MM.1S (cell line): ENCODE results near the gene TOX2.

ENCODE experiments used
- DNase-seq: peaks from one replicate; pipeline ENCODE4 v3.0.0-alpha.2; 2015
- H2AFZ ChIP-seq: fragments of 300-600 bp; sonication (generic); 2 replicates; pipeline ENCODE4 v1.6.0; 2016; ENCODE audit warnings: antibody characterized with exemption, low read length
- H3F3A ChIP-seq: fragments of 300-600 bp; sonication (generic); 2 replicates; pipeline ENCODE4 v1.6.1; 2016; ENCODE audit warnings: mild to moderate bottlenecking, antibody characterized with exemption, low read length, moderate library complexity, mixed read lengths; ENCODE audit not compliant: insufficient read depth
- H3K27ac ChIP-seq: fragments of 300-600 bp; sonication (generic); 2 replicates; pipeline ENCODE4 v1.5.1; 2016; ENCODE audit warnings: mild to moderate bottlenecking, low read length
- H3K27me3 ChIP-seq: fragments of 300-600 bp; sonication (generic); replicated peaks from 2 replicates; pipeline ENCODE4 v1.6.0; 2016; ENCODE audit warnings: low read length; ENCODE audit not compliant: insufficient read depth
- H3K36me3 ChIP-seq: fragments of 300-600 bp; sonication (generic); replicated peaks from 2 replicates; pipeline ENCODE4 v1.6.1; 2016; ENCODE audit warnings: mild to moderate bottlenecking, low read length, mixed read lengths; ENCODE audit not compliant: insufficient read depth
- H3K4me1 ChIP-seq: fragments of 300-600 bp; sonication (generic); 2 replicates; pipeline ENCODE4 v1.6.1; 2016; ENCODE audit warnings: low read length, mixed read lengths
- H3K4me2 ChIP-seq: fragments of 300-600 bp; sonication (generic); 2 replicates; pipeline ENCODE4 v1.6.0; 2016; ENCODE audit warnings: low read depth, low read length
- H3K4me3 ChIP-seq: fragments of 300-600 bp; sonication (generic); 2 replicates; pipeline ENCODE4 v1.5.1; 2016; ENCODE audit warnings: low read length, mixed read lengths
- H3K79me2 ChIP-seq: fragments of 300-600 bp; sonication (generic); 2 replicates; pipeline ENCODE4 v1.6.1; 2016; ENCODE audit warnings: mixed run types, low read length, mixed read lengths
- H3K9ac ChIP-seq: fragments of 300-600 bp; sonication (generic); 2 replicates; pipeline ENCODE4 v1.6.1; 2016; ENCODE audit warnings: low read length, mixed read lengths
- H3K9me2 ChIP-seq: fragments of 300-600 bp; sonication (generic); replicated peaks from 2 replicates; pipeline ENCODE4 v1.6.1; 2016; ENCODE audit warnings: mild to moderate bottlenecking, low read length, mixed read lengths; ENCODE audit not compliant: insufficient read depth
- H3K9me3 ChIP-seq: fragments of 300-600 bp; sonication (generic); replicated peaks from 2 replicates; pipeline ENCODE4 v1.6.1; 2016; ENCODE audit warnings: mild to moderate bottlenecking, low read length, mixed read lengths; ENCODE audit not compliant: insufficient read depth
- H4K20me1 ChIP-seq: fragments of 300-600 bp; sonication (generic); 2 replicates; pipeline ENCODE4 v1.6.1; 2016; ENCODE audit warnings: mild to moderate bottlenecking, low read length, moderate library complexity, mixed read lengths; ENCODE audit not compliant: insufficient read depth
- EZH2 ChIP-seq: fragments of 300-600 bp; sonication (generic); optimal IDR thresholded peaks from 2 replicates; pipeline ENCODE3; 2017; ENCODE audit warnings: low read depth, mild to moderate bottlenecking, antibody characterized with exemption, low read length, mixed read lengths
- EZH2phosphoT487 ChIP-seq: fragments of 300-600 bp; sonication (generic); IDR thresholded peaks from 2 replicates; pipeline ENCODE4 v1.6.1; 2018; ENCODE audit warnings: antibody characterized with exemption, low read length
- TF ChIP-seq, protein P1 (sequence below): fragments of 300-600 bp; sonication (generic); IDR thresholded peaks from 2 replicates; pipeline ENCODE4 v1.5.1; 2016; ENCODE audit warnings: antibody characterized with exemption, low read length, mixed read lengths

Gene TOX2

DNA sequence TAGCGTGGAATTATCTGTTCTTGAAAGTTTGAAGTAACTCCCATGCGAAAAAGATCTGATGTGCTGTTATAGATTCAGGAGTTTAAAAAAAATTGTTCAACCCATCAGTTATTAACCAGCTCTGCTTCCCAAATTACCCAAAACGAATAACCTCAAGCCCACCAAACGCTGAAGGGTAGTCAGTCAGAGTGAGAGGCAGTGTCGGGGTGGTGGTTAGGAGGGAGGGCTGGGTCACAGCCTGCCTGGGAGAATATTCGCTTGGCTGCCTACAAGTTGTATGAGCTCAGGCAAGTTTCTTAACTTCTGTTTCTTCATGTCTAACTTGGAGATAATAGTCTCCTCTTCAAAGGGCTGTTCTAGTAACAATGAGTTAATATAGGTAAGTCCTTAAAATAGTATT is 157.7 kb downstream of the TOX2 start:
- no peak overlapping the region for H3K4me3 ChIP-seq
- peaks cover 36% of the 10 kb centered on the region for H3K4me1 ChIP-seq
- no peaks in the 10 kb centered on the region for H3K9me2 ChIP-seq
- H3K9ac ChIP-seq, result no peak overlapping the region
- H2AFZ ChIP-seq, result no peak overlapping the region
- H3F3A ChIP-seq, result peaks cover 33% of the 10 kb centered on the region
- no peak overlapping the region for H3K27ac ChIP-seq
- DNase-seq, result no peak
- H4K20me1 ChIP-seq, result no peaks in the 10 kb centered on the region
- H3K79me2 ChIP-seq, result 0 out of 2 replicates have a peak, but pooled peaks cover 3% of the 10 kb centered on the region
- no peaks in the 10 kb centered on the region for H3K27me3 ChIP-seq
- no peaks in the 10 kb centered on the region for H3K36me3 ChIP-seq
- no peaks in the 10 kb centered on the region for H3K9me3 ChIP-seq
- TF ChIP-seq, protein P1, sequence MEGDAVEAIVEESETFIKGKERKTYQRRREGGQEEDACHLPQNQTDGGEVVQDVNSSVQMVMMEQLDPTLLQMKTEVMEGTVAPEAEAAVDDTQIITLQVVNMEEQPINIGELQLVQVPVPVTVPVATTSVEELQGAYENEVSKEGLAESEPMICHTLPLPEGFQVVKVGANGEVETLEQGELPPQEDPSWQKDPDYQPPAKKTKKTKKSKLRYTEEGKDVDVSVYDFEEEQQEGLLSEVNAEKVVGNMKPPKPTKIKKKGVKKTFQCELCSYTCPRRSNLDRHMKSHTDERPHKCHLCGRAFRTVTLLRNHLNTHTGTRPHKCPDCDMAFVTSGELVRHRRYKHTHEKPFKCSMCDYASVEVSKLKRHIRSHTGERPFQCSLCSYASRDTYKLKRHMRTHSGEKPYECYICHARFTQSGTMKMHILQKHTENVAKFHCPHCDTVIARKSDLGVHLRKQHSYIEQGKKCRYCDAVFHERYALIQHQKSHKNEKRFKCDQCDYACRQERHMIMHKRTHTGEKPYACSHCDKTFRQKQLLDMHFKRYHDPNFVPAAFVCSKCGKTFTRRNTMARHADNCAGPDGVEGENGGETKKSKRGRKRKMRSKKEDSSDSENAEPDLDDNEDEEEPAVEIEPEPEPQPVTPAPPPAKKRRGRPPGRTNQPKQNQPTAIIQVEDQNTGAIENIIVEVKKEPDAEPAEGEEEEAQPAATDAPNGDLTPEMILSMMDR, result no peak
- no peak for TF ChIP-seq EZH2phosphoT487
- TF ChIP-seq EZH2, result no peak
- no peak overlapping the region for H3K4me2 ChIP-seq

DNA sequence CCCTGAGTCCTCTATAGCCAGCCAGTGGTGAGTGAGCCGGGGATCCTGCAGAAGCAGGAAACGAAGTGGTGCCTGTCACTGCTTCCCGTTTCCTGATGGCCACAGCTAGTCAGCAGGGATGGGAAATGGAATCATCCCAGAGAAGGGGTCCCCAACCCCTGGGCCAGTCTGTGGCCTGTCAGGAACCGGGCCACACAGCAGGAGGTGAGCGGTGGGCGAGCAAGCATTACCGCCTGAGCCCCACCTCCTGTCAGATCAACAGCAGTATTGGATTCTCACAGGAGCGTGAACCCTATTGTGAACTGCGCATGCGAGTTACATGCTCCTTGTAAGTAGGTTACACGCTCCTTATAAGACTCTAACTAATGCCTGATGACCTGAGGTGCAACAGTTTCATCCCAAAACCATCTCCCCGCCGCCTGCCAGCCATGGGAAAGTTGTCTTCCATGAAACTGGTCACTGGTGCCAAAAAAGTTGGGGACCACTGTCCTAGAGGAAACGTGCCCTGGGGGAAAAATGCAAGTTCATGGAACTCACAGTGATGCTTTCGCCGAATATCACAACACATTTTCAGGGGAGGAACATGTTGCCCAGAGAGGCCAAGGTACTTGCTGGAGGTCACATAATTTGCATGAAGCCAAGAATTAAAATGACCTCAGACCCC is 158.5 kb downstream of the TOX2 start:
- no peak overlapping the region for H3K4me2 ChIP-seq
- peaks cover 29% of the 10 kb centered on the region for H3K4me1 ChIP-seq
- no peaks in the 10 kb centered on the region for H3K36me3 ChIP-seq
- no peaks in the 10 kb centered on the region for H3K79me2 ChIP-seq
- no peak overlapping the region for H2AFZ ChIP-seq
- DNase-seq, result no peak
- H3K27ac ChIP-seq, result no peak overlapping the region
- no peak overlapping the region for H3K9ac ChIP-seq
- no peaks in the 10 kb centered on the region for H3K9me3 ChIP-seq
- no peaks in the 10 kb centered on the region for H3K27me3 ChIP-seq
- TF ChIP-seq EZH2phosphoT487 (no peak), EZH2 (no peak)
- TF ChIP-seq, protein P1, result no peak
- H4K20me1 ChIP-seq, result no peaks in the 10 kb centered on the region
- H3F3A ChIP-seq, result peaks cover 26% of the 10 kb centered on the region
- H3K4me3 ChIP-seq, result no peak overlapping the region
- H3K9me2 ChIP-seq, result no peaks in the 10 kb centered on the region

DNA sequence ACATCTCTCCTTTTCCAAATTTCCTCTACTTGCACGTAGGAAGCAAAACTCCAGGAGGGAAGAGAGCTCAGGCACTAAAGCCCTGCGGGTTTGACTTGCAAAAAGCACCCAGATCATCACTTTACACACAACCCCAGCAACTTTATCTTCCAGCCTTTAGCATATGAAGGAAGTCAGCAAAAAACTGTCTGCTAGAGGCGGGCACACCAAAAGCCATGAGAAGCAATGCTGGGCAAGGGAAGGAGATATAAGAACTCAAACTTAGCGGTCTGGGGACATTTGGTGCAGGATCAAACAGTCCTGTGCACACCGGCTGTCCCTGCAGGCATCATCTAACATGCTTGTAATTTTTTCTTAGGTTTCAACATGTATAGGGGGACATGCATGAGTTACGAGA is 159.0 kb downstream of the TOX2 start:
- H3K79me2 ChIP-seq, result no peaks in the 10 kb centered on the region
- DNase-seq, result no peak
- H3K4me1 ChIP-seq, result peaks cover 24% of the 10 kb centered on the region
- H4K20me1 ChIP-seq, result no peaks in the 10 kb centered on the region
- no peak overlapping the region for H3K4me2 ChIP-seq
- no peak for TF ChIP-seq EZH2phosphoT487
- TF ChIP-seq, protein P1, result no peak
- TF ChIP-seq EZH2, result no peak
- H3K9me3 ChIP-seq, result no peaks in the 10 kb centered on the region
- no peak overlapping the region for H3K27ac ChIP-seq
- no peaks in the 10 kb centered on the region for H3K36me3 ChIP-seq
- H3K27me3 ChIP-seq, result no peaks in the 10 kb centered on the region
- no peak overlapping the region for H3K4me3 ChIP-seq
- peaks cover 21% of the 10 kb centered on the region for H3F3A ChIP-seq
- H3K9ac ChIP-seq, result no peak overlapping the region
- H2AFZ ChIP-seq, result no peak overlapping the region
- H3K9me2 ChIP-seq, result no peaks in the 10 kb centered on the region
